HL-60 (cell line): Measurements from ENCODE around the gene BBS10.
"Not testable (repeated sequence)": the region's sequence is repeated elsewhere in the genome, so short reads cannot be mapped to it uniquely, and the experiment has no call there.

Experiments used
- DNase-seq, 2 experiments: peaks; one replicate each; pipeline ENCODE4 v3.0.0-alpha.2; 2010 to 2020; ENCODE audit warnings: low read depth in 1 of 2, low spot score in 1 of 2
- H3K27ac ChIP-seq: fragments of 250-450 bp; sonication (Bioruptor Pico); replicated peaks from 2 replicates; pipeline ENCODE4 v1.5.1; 2020; ENCODE audit warnings: mild to moderate bottlenecking, moderate library complexity
- H3K27me3 ChIP-seq: fragments of 250-450 bp; sonication (Bioruptor Pico); 2 replicates; pipeline ENCODE4 v1.5.1; 2021; ENCODE audit warnings: mild to moderate bottlenecking, moderate library complexity; ENCODE audit not compliant: insufficient read depth, poor library complexity, severe bottlenecking
- H3K4me3 ChIP-seq: replicated peaks from 2 replicates; pipeline ENCODE4 v1.5.1; 2011; ENCODE audit warnings: mild to moderate bottlenecking, control low read depth, low read length; ENCODE audit not compliant: insufficient read depth
- CTCF ChIP-seq: IDR thresholded peaks from one replicate; pipeline ENCODE4 v1.5.1; 2011; ENCODE audit warnings: low read length, control low read depth, inconsistent platforms; ENCODE audit not compliant: insufficient read depth
- GABPA ChIP-seq: IDR thresholded peaks from 2 replicates; pipeline ENCODE4 v1.6.1; 2012; ENCODE audit warnings: low read depth
- POLR2AphosphoS5 ChIP-seq: IDR thresholded peaks from 2 replicates; pipeline ENCODE4 v1.6.1; 2012; ENCODE audit warnings: low read depth
- REST ChIP-seq: IDR thresholded peaks from 2 replicates; pipeline ENCODE4 v1.6.1; 2012; ENCODE audit warnings: low read depth; ENCODE audit not compliant: insufficient replicate concordance
- SPI1 ChIP-seq: IDR thresholded peaks from 2 replicates; pipeline ENCODE4 v1.6.1; 2012; ENCODE audit warnings: low read depth, mild to moderate bottlenecking, borderline replicate concordance

The BBS10 gene

GRCh38 chr12:76384560-76384959 is 36.3 kb upstream of the BBS10 start:
- no peak for DNase-seq

GRCh38 chr12:76383988-76384387 is 35.8 kb upstream of the BBS10 start:
- H3K27ac ChIP-seq = no peak overlapping the region
- TF ChIP-seq SPI1 = no peak
- TF ChIP-seq GABPA = no peak
- no peak for DNase-seq
- H3K4me3 ChIP-seq = no peak overlapping the region
- no peaks in the 10 kb centered on the region for H3K27me3 ChIP-seq

More at GRCh38 chr12:76384560-76384959, 36.3 kb upstream of the BBS10 start:
- Histone ChIP-seq H3K4me3 (no peak overlapping the region), H3K27ac (no peak overlapping the region), H3K27me3 (no peaks in the 10 kb centered on the region)
- TF ChIP-seq SPI1 (no peak), REST (no peak), CTCF (no peak), POLR2AphosphoS5 (no peak), GABPA (no peak)

DNA sequence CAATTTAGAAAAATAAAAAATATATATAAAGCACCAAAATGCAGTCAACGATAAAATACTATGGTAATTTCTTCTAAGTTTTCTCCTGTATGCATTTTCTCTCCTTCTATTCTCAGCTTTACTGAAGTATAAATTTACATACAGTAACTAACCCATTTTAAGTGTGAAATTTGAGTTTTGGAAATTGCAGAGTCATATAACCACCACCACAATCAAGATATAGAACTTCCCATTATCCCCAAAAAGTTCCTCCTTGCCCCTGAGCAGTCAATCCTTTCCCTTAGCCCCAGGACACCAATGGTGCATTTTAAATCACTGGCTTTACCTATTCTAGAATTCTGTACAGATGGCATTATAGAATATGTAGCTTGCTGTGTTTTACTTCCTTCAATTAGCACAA is 31.0 kb upstream of the BBS10 start:
- TF ChIP-seq SPI1 = no peak
- TF ChIP-seq POLR2AphosphoS5 = no peak
- no peak for TF ChIP-seq GABPA
- TF ChIP-seq REST = no peak
- no peak for TF ChIP-seq CTCF
- DNase-seq = no peak
- no peak overlapping the region for H3K27ac ChIP-seq

GRCh38 chr12:76376876-76377275 is 28.7 kb upstream of the BBS10 start:
- H3K4me3 ChIP-seq, H3K27ac ChIP-seq, DNase-seq, H3K27me3 ChIP-seq: not testable (repeated sequence)

More for the DNA sequence above, 31.0 kb upstream of the BBS10 start:
- H3K4me3 ChIP-seq = no peak overlapping the region
- no peaks in the 10 kb centered on the region for H3K27me3 ChIP-seq

DNA sequence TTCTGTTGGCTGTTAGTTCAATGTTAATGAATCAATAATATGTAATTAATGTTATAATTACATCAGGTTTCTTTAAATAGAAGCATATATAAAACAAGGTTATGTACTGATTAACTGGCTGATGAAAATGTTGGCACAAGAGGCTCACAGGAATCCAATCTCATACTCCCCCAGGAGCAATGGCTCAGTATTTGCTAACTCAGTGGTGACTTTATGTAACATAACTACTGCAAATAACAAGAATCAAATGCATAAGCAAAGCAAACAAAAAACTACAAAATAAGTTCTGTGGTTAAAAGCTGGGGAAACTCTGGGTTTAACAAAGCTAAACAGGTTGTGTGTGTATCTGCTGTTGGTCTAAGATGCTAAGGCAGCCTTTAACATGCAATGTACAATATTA is 27.7 kb upstream of the BBS10 start:
- H3K27ac ChIP-seq = no peak overlapping the region
- H3K4me3 ChIP-seq = no peak overlapping the region
- H3K27me3 ChIP-seq = no peaks in the 10 kb centered on the region
- no peak for DNase-seq
- TF ChIP-seq POLR2AphosphoS5 = no peak
- no peak for TF ChIP-seq GABPA
- no peak for TF ChIP-seq SPI1
- TF ChIP-seq REST = no peak
- no peak for TF ChIP-seq CTCF
